HAP-1 (cell line): ENCODE results near the gene MAPK1.

Experiments
- DNase-seq, 2 experiments: peaks; one replicate each; pipeline ENCODE4 v3.0.0-alpha.2; 2016 to 2020; ENCODE audit warnings: low spot score in 2 of 2
- H3K27me3 ChIP-seq: fragments of 250-450 bp; sonication (Bioruptor Pico); 2 replicates; pipeline ENCODE4 v1.5.1; 2020; ENCODE audit warnings: low read depth, mild to moderate bottlenecking, moderate library complexity
- H3K36me3 ChIP-seq: fragments of 250-450 bp; sonication (Bioruptor Pico); replicated peaks from 2 replicates; pipeline ENCODE4 v1.5.1; 2020; ENCODE audit warnings: mild to moderate bottlenecking
- H3K4me1 ChIP-seq: fragments of 250-450 bp; sonication (Bioruptor Pico); 2 replicates; pipeline ENCODE4 v1.5.1; 2020; ENCODE audit warnings: mild to moderate bottlenecking
- H3K4me3 ChIP-seq: fragments of 250-450 bp; sonication (Bioruptor Pico); 2 replicates; pipeline ENCODE4 v1.5.1; 2020; ENCODE audit warnings: mild to moderate bottlenecking, moderate library complexity
- H3K9me3 ChIP-seq: fragments of 250-450 bp; sonication (Bioruptor Pico); 2 replicates; pipeline ENCODE4 v1.5.1; 2020; ENCODE audit warnings: mild to moderate bottlenecking, moderate library complexity
- in situ Hi-C: fragments of 300-500 bp; cut with MboI; formaldehyde crosslinking; loops from 3 replicates; pipeline ENCODE4 v1.14.3; 2020; ENCODE audit warnings: low sequenced_read_pairs, inconsistent platforms, mixed read lengths

MAPK1 gene

GRCh38 chr22:21762712-21763581 is 104.5 kb downstream of the MAPK1 start:
- Histone ChIP-seq H3K4me3 (no peak overlapping the region), H3K9me3 (no peaks in the 10 kb centered on the region), H3K4me1 (0 out of 2 replicates have a peak, but pooled peaks cover 3% of the 10 kb centered on the region), H3K36me3 (peaks cover 61% of the 10 kb centered on the region), H3K27me3 (no peaks in the 10 kb centered on the region)
- no peak for DNase-seq
- in situ Hi-C loops: loop anchor here (10.0 kb wide), 1 partner anchor 58 kb away; no protein-coding TSS in a partner anchor

- peaks cover 56% of the 10 kb centered on the region for H3K36me3 ChIP-seq
- 0 out of 2 replicates have a peak, but pooled peaks cover 3% of the 10 kb centered on the region for H3K4me1 ChIP-seq
- in situ Hi-C loops: loop anchor here (10.0 kb wide), 1 partner anchor 57 kb away; no protein-coding TSS in a partner anchor
- H3K4me3 ChIP-seq: no peak overlapping the region
- no peak for DNase-seq
- no peaks in the 10 kb centered on the region for H3K27me3 ChIP-seq
- H3K9me3 ChIP-seq: no peaks in the 10 kb centered on the region
Observed at GRCh38 chr22:21761994-21762680, 105.3 kb downstream of the MAPK1 start.

GRCh38 chr22:21761086-21761485 is 106.4 kb downstream of the MAPK1 start:
- Histone ChIP-seq H3K4me3 (no peak overlapping the region), H3K27me3 (no peaks in the 10 kb centered on the region), H3K36me3 (peaks cover 49% of the 10 kb centered on the region), H3K9me3 (no peaks in the 10 kb centered on the region), H3K4me1 (0 out of 2 replicates have a peak, but pooled peaks cover 3% of the 10 kb centered on the region)
- no peak for DNase-seq
- in situ Hi-C loops: loop anchor here (10.0 kb wide), 1 partner anchor 56 kb away; no protein-coding TSS in a partner anchor

- Histone ChIP-seq H3K36me3 (peaks cover 46% of the 10 kb centered on the region), H3K4me1 (0 out of 2 replicates have a peak, but pooled peaks cover 3% of the 10 kb centered on the region), H3K4me3 (no peak overlapping the region), H3K9me3 (no peaks in the 10 kb centered on the region), H3K27me3 (no peaks in the 10 kb centered on the region)
- in situ Hi-C loops: loop anchor here (10.0 kb wide), 1 partner anchor 56 kb away; no protein-coding TSS in a partner anchor
- no peak for DNase-seq
Observed at GRCh38 chr22:21760640-21761039, 106.8 kb downstream of the MAPK1 start.

GRCh38 chr22:21759646-21760376 is 107.6 kb downstream of the MAPK1 start:
- Histone ChIP-seq H3K27me3 (no peaks in the 10 kb centered on the region), H3K4me1 (0 out of 2 replicates have a peak, but pooled peaks cover 3% of the 10 kb centered on the region), H3K4me3 (no peak overlapping the region), H3K36me3 (peaks cover 38% of the 10 kb centered on the region), H3K9me3 (no peaks in the 10 kb centered on the region)
- DNase-seq: no peak
- in situ Hi-C loops: loop anchor here (10.0 kb wide), 1 partner anchor 55 kb away; no protein-coding TSS in a partner anchor

GRCh38 chr22:21759093-21759492 is 108.4 kb downstream of the MAPK1 start:
- no peak overlapping the region for H3K4me3 ChIP-seq
- H3K27me3 ChIP-seq: no peaks in the 10 kb centered on the region
- H3K9me3 ChIP-seq: no peaks in the 10 kb centered on the region
- 0 out of 2 replicates have a peak, but pooled peaks cover 3% of the 10 kb centered on the region for H3K4me1 ChIP-seq
- in situ Hi-C loops: no loop called here
- no peak for DNase-seq
- H3K36me3 ChIP-seq: peaks cover 31% of the 10 kb centered on the region

- Histone ChIP-seq H3K4me1 (0 out of 2 replicates have a peak, but pooled peaks cover 3% of the 10 kb centered on the region), H3K27me3 (no peaks in the 10 kb centered on the region), H3K36me3 (peaks cover 22% of the 10 kb centered on the region), H3K4me3 (no peak overlapping the region), H3K9me3 (no peaks in the 10 kb centered on the region)
- in situ Hi-C loops: no loop called here
- DNase-seq: no peak
Observed at GRCh38 chr22:21758091-21758864, 109.2 kb downstream of the MAPK1 start.

GRCh38 chr22:21755851-21756284 is 111.6 kb downstream of the MAPK1 start:
- no peaks in the 10 kb centered on the region for H3K27me3 ChIP-seq
- peaks cover 3% of the 10 kb centered on the region for H3K36me3 ChIP-seq
- DNase-seq: no peak
- in situ Hi-C loops: no loop called here
- H3K4me3 ChIP-seq: no peak overlapping the region
- H3K9me3 ChIP-seq: no peaks in the 10 kb centered on the region
- H3K4me1 ChIP-seq: no peaks in the 10 kb centered on the region

- Histone ChIP-seq H3K36me3 (no peaks in the 10 kb centered on the region; the same call in 1 of the 2 replicates), H3K9me3 (no peaks in the 10 kb centered on the region), H3K27me3 (no peaks in the 10 kb centered on the region), H3K4me1 (no peaks in the 10 kb centered on the region), H3K4me3 (no peak overlapping the region)
- in situ Hi-C loops: loop anchor here (5.0 kb wide), 1 partner anchor 48 kb away; no protein-coding TSS in a partner anchor
- DNase-seq: no peak
Observed at GRCh38 chr22:21754523-21754922, 112.9 kb downstream of the MAPK1 start.

- Histone ChIP-seq H3K9me3 (no peaks in the 10 kb centered on the region), H3K27me3 (no peaks in the 10 kb centered on the region), H3K4me1 (no peaks in the 10 kb centered on the region), H3K36me3 (no peaks in the 10 kb centered on the region; the same call in 1 of the 2 replicates), H3K4me3 (no peak overlapping the region)
- in situ Hi-C loops: loop anchor here (5.0 kb wide), 1 partner anchor 49 kb away; no protein-coding TSS in a partner anchor
- DNase-seq: no peak
Observed at GRCh38 chr22:21753374-21754111, 113.9 kb downstream of the MAPK1 start.

- Histone ChIP-seq H3K4me1 (no peaks in the 10 kb centered on the region), H3K27me3 (no peaks in the 10 kb centered on the region), H3K9me3 (no peaks in the 10 kb centered on the region), H3K4me3 (no peak overlapping the region), H3K36me3 (no peaks in the 10 kb centered on the region)
- DNase-seq: no peak
- in situ Hi-C loops: loop anchor here (5.0 kb wide), 1 partner anchor 50 kb away; no protein-coding TSS in a partner anchor
Observed at GRCh38 chr22:21752276-21752675, 115.2 kb downstream of the MAPK1 start.

- no peak for DNase-seq
- Histone ChIP-seq H3K9me3 (no peaks in the 10 kb centered on the region), H3K27me3 (0 out of 2 replicates have a peak, but pooled peaks cover 2% of the 10 kb centered on the region), H3K4me3 (no peak overlapping the region), H3K4me1 (no peaks in the 10 kb centered on the region), H3K36me3 (no peaks in the 10 kb centered on the region)
- in situ Hi-C loops: no loop called here
Observed at GRCh38 chr22:21745948-21746347, 121.5 kb downstream of the MAPK1 start.
